Loucy (cell line): Measurements from ENCODE around the gene NEU4.

ENCODE experiments used
- H2AFZ ChIP-seq: fragments of 200-600 bp; sonication (generic); 2 replicates; pipeline ENCODE4 v1.6.0; 2016; ENCODE audit warnings: antibody characterized with exemption, mild to moderate bottlenecking, low read length, moderate library complexity
- H3F3A ChIP-seq: fragments of 200-600 bp; 2 replicates; pipeline ENCODE4 v1.6.0; 2016; ENCODE audit warnings: antibody characterized with exemption, low read depth, mild to moderate bottlenecking
- H3K27me3 ChIP-seq: fragments of 200-600 bp; sonication (generic); 2 replicates; pipeline ENCODE4 v1.6.1; 2014; ENCODE audit warnings: low read length, mild to moderate bottlenecking; ENCODE audit not compliant: insufficient read depth, poor library complexity, severe bottlenecking
- H3K36me3 ChIP-seq: fragments of 200-600 bp; sonication (generic); 2 replicates; pipeline ENCODE4 v1.6.1; 2016; ENCODE audit warnings: low read length; ENCODE audit not compliant: insufficient read depth
- H3K4me1 ChIP-seq: fragments of 200-600 bp; sonication (generic); 2 replicates; pipeline ENCODE4 v1.5.1; 2014; ENCODE audit warnings: low read length, mild to moderate bottlenecking; ENCODE audit not compliant: insufficient read depth, poor library complexity, severe bottlenecking
- H3K4me2 ChIP-seq: fragments of 200-600 bp; sonication (generic); 2 replicates; pipeline ENCODE4 v1.6.0; 2014; ENCODE audit warnings: antibody characterized with exemption, low read length, low read depth, mild to moderate bottlenecking; ENCODE audit not compliant: poor library complexity, severe bottlenecking
- H3K4me3 ChIP-seq: fragments of 200-600 bp; sonication (generic); 2 replicates; pipeline ENCODE4 v1.5.1; 2014; ENCODE audit warnings: low read length, mild to moderate bottlenecking, mixed read lengths; ENCODE audit not compliant: poor library complexity, severe bottlenecking
- H3K79me2 ChIP-seq: fragments of 200-600 bp; sonication (generic); 2 replicates; pipeline ENCODE4 v1.6.1; 2014; ENCODE audit warnings: low read length; ENCODE audit not compliant: insufficient read depth
- H3K9ac ChIP-seq: fragments of 200-600 bp; sonication (generic); 2 replicates; pipeline ENCODE4 v1.6.0; 2014; ENCODE audit warnings: mild to moderate bottlenecking, low read depth, low read length, moderate library complexity; ENCODE audit not compliant: poor library complexity, severe bottlenecking
- H3K9me2 ChIP-seq: fragments of 200-600 bp; sonication (generic); replicated peaks from 2 replicates; pipeline ENCODE4 v1.6.1; 2016; ENCODE audit warnings: low read depth, low read length, mixed read lengths
- H3K9me3 ChIP-seq: fragments of 200-600 bp; sonication (generic); 2 replicates; pipeline ENCODE4 v1.6.1; 2014; ENCODE audit warnings: mild to moderate bottlenecking, antibody characterized with exemption, low read length, low read depth; ENCODE audit not compliant: insufficient read depth
- H4K20me1 ChIP-seq: fragments of 200-600 bp; sonication (generic); 2 replicates; pipeline ENCODE4 v1.6.0; 2014; ENCODE audit warnings: antibody characterized with exemption, low read length, mild to moderate bottlenecking; ENCODE audit not compliant: insufficient read depth, poor library complexity, severe bottlenecking
- EZH2phosphoT487 ChIP-seq: fragments of 200-600 bp; IDR thresholded peaks from 2 replicates; pipeline ENCODE4 v1.6.1; 2018; ENCODE audit warnings: antibody characterized with exemption, mild to moderate bottlenecking, moderate library complexity, borderline replicate concordance
- TF ChIP-seq, protein P1 (sequence below): fragments of 200-600 bp; sonication (generic); conservative IDR thresholded peaks from 2 replicates; pipeline ENCODE4 v1.5.1; 2014; ENCODE audit warnings: mild to moderate bottlenecking, antibody characterized with exemption, low read length

The NEU4 gene

GRCh38 chr2:241849616-241850543 is 40.9 kb downstream of the NEU4 start:
- no peak overlapping the region for H3K4me2 ChIP-seq
- no peaks in the 10 kb centered on the region for H3K36me3 ChIP-seq
- no peaks in the 10 kb centered on the region for H3K79me2 ChIP-seq
- no peaks in the 10 kb centered on the region for H3K9me2 ChIP-seq
- no peaks in the 10 kb centered on the region for H3F3A ChIP-seq
- H3K4me3 ChIP-seq, result no peak overlapping the region
- H3K9me3 ChIP-seq, result no peaks in the 10 kb centered on the region
- no peak overlapping the region for H2AFZ ChIP-seq
- TF ChIP-seq, protein P1, sequence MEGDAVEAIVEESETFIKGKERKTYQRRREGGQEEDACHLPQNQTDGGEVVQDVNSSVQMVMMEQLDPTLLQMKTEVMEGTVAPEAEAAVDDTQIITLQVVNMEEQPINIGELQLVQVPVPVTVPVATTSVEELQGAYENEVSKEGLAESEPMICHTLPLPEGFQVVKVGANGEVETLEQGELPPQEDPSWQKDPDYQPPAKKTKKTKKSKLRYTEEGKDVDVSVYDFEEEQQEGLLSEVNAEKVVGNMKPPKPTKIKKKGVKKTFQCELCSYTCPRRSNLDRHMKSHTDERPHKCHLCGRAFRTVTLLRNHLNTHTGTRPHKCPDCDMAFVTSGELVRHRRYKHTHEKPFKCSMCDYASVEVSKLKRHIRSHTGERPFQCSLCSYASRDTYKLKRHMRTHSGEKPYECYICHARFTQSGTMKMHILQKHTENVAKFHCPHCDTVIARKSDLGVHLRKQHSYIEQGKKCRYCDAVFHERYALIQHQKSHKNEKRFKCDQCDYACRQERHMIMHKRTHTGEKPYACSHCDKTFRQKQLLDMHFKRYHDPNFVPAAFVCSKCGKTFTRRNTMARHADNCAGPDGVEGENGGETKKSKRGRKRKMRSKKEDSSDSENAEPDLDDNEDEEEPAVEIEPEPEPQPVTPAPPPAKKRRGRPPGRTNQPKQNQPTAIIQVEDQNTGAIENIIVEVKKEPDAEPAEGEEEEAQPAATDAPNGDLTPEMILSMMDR, result no peak
- no peak for TF ChIP-seq EZH2phosphoT487
- H3K4me1 ChIP-seq, result peaks cover 4% of the 10 kb centered on the region
- no peak overlapping the region for H3K9ac ChIP-seq
- no peaks in the 10 kb centered on the region for H3K27me3 ChIP-seq
- H4K20me1 ChIP-seq, result no peaks in the 10 kb centered on the region

GRCh38 chr2:241850544-241851324 is 41.7 kb downstream of the NEU4 start:
- Histone ChIP-seq H3K9ac (no peak overlapping the region), H3K4me1 (peaks cover 4% of the 10 kb centered on the region), H3K9me2 (no peaks in the 10 kb centered on the region), H3K27me3 (no peaks in the 10 kb centered on the region), H3K4me2 (no peak overlapping the region), H3K79me2 (no peaks in the 10 kb centered on the region), H2AFZ (no peak overlapping the region), H3K9me3 (no peaks in the 10 kb centered on the region), H3K36me3 (no peaks in the 10 kb centered on the region), H3F3A (no peaks in the 10 kb centered on the region), H3K4me3 (no peak overlapping the region), H4K20me1 (no peaks in the 10 kb centered on the region)
- TF ChIP-seq EZH2phosphoT487, result no peak
- TF ChIP-seq, protein P1, result no peak

GRCh38 chr2:241851325-241852115 is 42.5 kb downstream of the NEU4 start:
- no peaks in the 10 kb centered on the region for H4K20me1 ChIP-seq
- no peaks in the 10 kb centered on the region for H3K9me2 ChIP-seq
- H3K4me2 ChIP-seq, result no peak overlapping the region
- H3K4me3 ChIP-seq, result no peak overlapping the region
- TF ChIP-seq EZH2phosphoT487, result no peak
- TF ChIP-seq, protein P1, result no peak
- no peaks in the 10 kb centered on the region for H3K27me3 ChIP-seq
- no peak overlapping the region for H3K9ac ChIP-seq
- H2AFZ ChIP-seq, result no peak overlapping the region
- H3K36me3 ChIP-seq, result no peaks in the 10 kb centered on the region
- no peaks in the 10 kb centered on the region for H3K9me3 ChIP-seq
- H3K4me1 ChIP-seq, result peaks cover 4% of the 10 kb centered on the region
- no peaks in the 10 kb centered on the region for H3F3A ChIP-seq
- no peaks in the 10 kb centered on the region for H3K79me2 ChIP-seq
